ENCODE results near the gene PHF1.

The PHF1 gene

DNA sequence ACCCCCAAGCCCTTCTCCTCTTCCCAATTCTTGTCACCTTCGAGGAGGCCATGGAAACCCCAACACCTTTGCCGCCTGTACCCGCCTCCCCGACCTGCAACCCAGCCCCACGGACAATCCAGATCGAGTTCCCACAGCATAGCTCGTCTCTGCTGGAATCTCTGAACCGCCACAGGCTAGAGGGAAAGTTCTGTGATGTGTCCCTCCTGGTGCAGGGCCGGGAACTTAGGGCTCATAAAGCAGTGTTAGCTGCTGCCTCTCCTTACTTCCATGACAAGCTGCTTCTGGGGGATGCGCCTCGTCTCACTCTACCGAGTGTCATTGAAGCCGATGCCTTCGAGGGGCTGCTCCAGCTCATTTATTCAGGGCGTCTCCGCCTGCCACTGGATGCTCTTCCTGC is 44.2 kb downstream of the PHF1 start:
- peak overlapping the region; percentile 70 for H3K27ac Mint-ChIP-seq
- no peaks in the 10 kb centered on the region for H3K27me3 Mint-ChIP-seq
- H3K4me3 Mint-ChIP-seq = peak overlapping the region; percentile 96
- H3K9me3 Mint-ChIP-seq = no peaks in the 10 kb centered on the region
- no peak for DNase-seq
- CTCF ChIA-PET = interaction anchor here (1.3 to 1.8 kb wide), 5 partner anchors 25 to 124 kb away, joined by 3 to 9 read pairs (median 4); partner anchors contain the start of gene BAK1
- peaks cover 33% of the 10 kb centered on the region for H3K4me1 Mint-ChIP-seq
- H3K36me3 Mint-ChIP-seq = peaks cover 22% of the 10 kb centered on the region

DNA sequence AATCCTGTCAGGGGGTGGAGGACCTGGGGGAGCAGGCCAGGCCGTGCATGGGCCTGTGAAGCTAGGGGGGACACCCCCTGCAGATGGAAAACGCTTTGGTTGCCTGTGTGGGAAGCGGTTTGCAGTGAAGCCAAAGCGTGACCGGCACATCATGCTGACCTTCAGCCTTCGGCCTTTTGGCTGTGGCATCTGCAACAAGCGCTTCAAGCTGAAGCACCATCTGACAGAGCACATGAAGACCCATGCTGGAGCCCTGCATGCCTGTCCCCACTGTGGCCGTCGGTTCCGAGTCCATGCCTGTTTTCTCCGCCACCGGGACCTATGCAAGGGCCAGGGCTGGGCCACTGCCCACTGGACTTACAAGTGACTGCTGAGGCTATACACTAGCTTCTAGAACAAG is 45.3 kb downstream of the PHF1 start:
- Mint-ChIP-seq H3K27me3 (no peaks in the 10 kb centered on the region), H3K27ac (no peak overlapping the region), H3K4me3 (peak overlapping the region; percentile 96), H3K36me3 (peaks cover 22% of the 10 kb centered on the region), H3K9me3 (no peaks in the 10 kb centered on the region), H3K4me1 (peaks cover 30% of the 10 kb centered on the region)
- CTCF ChIA-PET = no interaction called here
- DNase-seq = no peak

DNA sequence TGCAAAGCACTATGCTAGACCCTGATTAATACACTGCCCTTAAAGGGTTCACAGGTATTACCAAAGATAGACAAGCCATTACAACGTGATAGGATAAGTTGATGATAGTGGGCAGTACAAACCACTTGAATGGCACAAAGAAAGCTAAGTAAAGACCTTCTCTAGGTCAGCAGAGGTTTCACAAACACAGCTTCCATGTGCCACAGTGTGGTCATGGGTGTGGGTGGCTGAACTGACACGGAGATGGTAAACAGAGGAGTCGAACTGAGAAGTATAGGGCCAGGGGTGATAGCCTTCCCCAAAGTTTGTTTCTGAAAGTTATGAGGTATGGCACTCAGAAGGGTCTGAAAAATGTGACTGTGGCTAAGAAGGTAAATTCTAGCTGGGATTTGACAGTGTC is 47.9 kb downstream of the PHF1 start:
- Mint-ChIP-seq H3K27ac (no peak overlapping the region), H3K4me1 (peaks cover 18% of the 10 kb centered on the region), H3K9me3 (no peaks in the 10 kb centered on the region), H3K27me3 (no peaks in the 10 kb centered on the region), H3K4me3 (no peak overlapping the region), H3K36me3 (peaks cover 17% of the 10 kb centered on the region)
- CTCF ChIA-PET = interaction anchor here (1.0 kb wide), 1 partner anchor 11 kb away, joined by 3 read pairs; no protein-coding TSS in a partner anchor
- no peak for DNase-seq

DNA sequence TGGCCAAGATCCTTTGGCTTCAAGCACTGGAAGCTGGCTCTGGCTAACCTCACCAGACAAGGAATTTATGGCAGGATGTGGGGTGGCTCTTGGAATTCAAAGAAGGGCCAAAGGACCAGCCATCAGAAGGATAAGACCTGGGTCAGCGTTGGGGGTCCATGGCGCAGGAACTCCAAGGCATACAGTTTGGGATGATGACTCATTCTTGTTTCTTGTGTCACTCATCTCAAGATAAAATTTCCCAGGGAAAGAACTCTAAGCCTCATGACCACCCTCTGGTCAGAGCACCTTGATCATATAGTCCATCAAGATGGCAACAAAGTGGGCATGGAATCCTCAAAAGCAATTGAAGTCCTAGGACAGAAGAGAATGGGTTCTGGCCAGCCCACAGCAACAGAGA is 48.4 kb downstream of the PHF1 start:
- no peak for DNase-seq

More for the DNA sequence above, 48.4 kb downstream of the PHF1 start:
- Mint-ChIP-seq H3K36me3 (peaks cover 17% of the 10 kb centered on the region), H3K9me3 (no peaks in the 10 kb centered on the region), H3K27ac (no peak overlapping the region), H3K4me1 (peaks cover 18% of the 10 kb centered on the region), H3K4me3 (no peak overlapping the region), H3K27me3 (peaks cover under 1% of the 10 kb centered on the region)
- CTCF ChIA-PET = interaction anchor here (1.0 kb wide), 1 partner anchor 10 kb away, joined by 3 read pairs; no protein-coding TSS in a partner anchor

Measured in activated naive CD4-positive, alpha-beta T cell treated with anti-CD3 and anti-CD28 coated beads, Interleukin-2, amount 10 ng/mL, durations not matched to agents 7 days and 5 days (primary cell).